Lower lobe of right lung (tissue), 2 donors: ENCODE results near the gene ZNF646. TPM values are rescaled to one million over a fixed set of nuclear protein-coding genes. Genes with fewer than 3 reads are reported as not detected.

Source experiments
- ATAC-seq, 2 donors: fragments of 200-7000 bp; cut with Tn5 transposase; one replicate each; pipeline ENCODE4 v1.9.1; 2020 to 2022; ENCODE audit warnings: mild to moderate bottlenecking in 2 of 2, moderate library complexity in 2 of 2
- DNase-seq: peaks from one replicate; pipeline ENCODE4 v3.0.0-alpha.2; 2020
- H3K27ac ChIP-seq: fragments of 200-600 bp; one replicate; pipeline ENCODE4 v1.8.0; 2022
- H3K27me3 ChIP-seq: fragments of 200-600 bp; one replicate; pipeline ENCODE4 v1.8.0; 2022; ENCODE audit warnings: low read depth
- H3K36me3 ChIP-seq: fragments of 200-600 bp; one replicate; pipeline ENCODE4 v1.8.0; 2022; ENCODE audit warnings: mild to moderate bottlenecking
- H3K4me1 ChIP-seq: fragments of 200-600 bp; one replicate; pipeline ENCODE4 v1.8.0; 2022
- H3K4me3 ChIP-seq: fragments of 200-600 bp; one replicate; pipeline ENCODE4 v1.8.0; 2022; ENCODE audit warnings: mild to moderate bottlenecking
- H3K9me3 ChIP-seq: fragments of 200-600 bp; one replicate; pipeline ENCODE4 v1.8.0; 2022
- CTCF ChIP-seq: fragments of 200-600 bp; IDR thresholded peaks from one replicate; pipeline ENCODE4 v1.8.0; 2022; ENCODE audit warnings: antibody characterized with exemption, mild to moderate bottlenecking
- intact Hi-C: fragments of 100-400 bp; cut with DNase I; formaldehyde crosslinking; loops from one replicate; pipeline ENCODE4 v1.11.0; 2022
- total RNA-seq: library from RNA; stranded (reverse); fragmentation: NEBNext Ultra II Directional; extraction: Animal tissue kit (Norgen Biotek cat#: 25700); gene quantifications from one replicate; pipeline ENCODE4 v1.2.1, GENCODE V29; 2021
- donor health status: DM: no; HTN: yes; CAD: no; lungs with severe emphysema.

The ZNF646 gene
- total RNA-seq, 1 donor from 2014 or later = 23.1 TPM

GRCh38 chr16:31080035-31080629, 5.9 kb downstream of the ZNF646 start:
- intact Hi-C loops = no loop called here
- H3K27me3 ChIP-seq = no peaks in the 10 kb centered on the region
- no peaks in the 10 kb centered on the region for H3K9me3 ChIP-seq
- no peak for TF ChIP-seq CTCF
- peaks cover 87% of the 10 kb centered on the region for H3K36me3 ChIP-seq
- DNase-seq (no peak), ATAC-seq (no peak)
- H3K4me1 ChIP-seq = peaks cover 6% of the 10 kb centered on the region
- no peak overlapping the region for H3K27ac ChIP-seq
- no peak overlapping the region for H3K4me3 ChIP-seq

GRCh38 chr16:31080756-31081419, 6.7 kb downstream of the ZNF646 start:
- Histone ChIP-seq H3K4me3 (no peak overlapping the region), H3K36me3 (peaks cover 91% of the 10 kb centered on the region), H3K27me3 (no peaks in the 10 kb centered on the region), H3K4me1 (no peaks in the 10 kb centered on the region), H3K9me3 (no peaks in the 10 kb centered on the region), H3K27ac (no peak overlapping the region)
- intact Hi-C loops = no loop called here
- TF ChIP-seq CTCF = no peak
- DNase-seq = no peak
- ATAC-seq = no peak

- no peaks in the 10 kb centered on the region for H3K27me3 ChIP-seq
- intact Hi-C loops = no loop called here
- H3K4me1 ChIP-seq = no peaks in the 10 kb centered on the region
- H3K27ac ChIP-seq = no peak overlapping the region
- DNase-seq = no peak
- peaks cover 84% of the 10 kb centered on the region for H3K36me3 ChIP-seq
- no peak overlapping the region for H3K4me3 ChIP-seq
- no peak for ATAC-seq
- no peak for TF ChIP-seq CTCF
- H3K9me3 ChIP-seq = no peaks in the 10 kb centered on the region
Measured at GRCh38 chr16:31081428-31082351, 7.5 kb downstream of the ZNF646 start.

GRCh38 chr16:31082368-31083045, 8.3 kb downstream of the ZNF646 start:
- no peak for ATAC-seq
- peaks cover 81% of the 10 kb centered on the region for H3K36me3 ChIP-seq
- H3K4me1 ChIP-seq = no peaks in the 10 kb centered on the region
- H3K9me3 ChIP-seq = no peaks in the 10 kb centered on the region
- H3K4me3 ChIP-seq = no peak overlapping the region
- no peaks in the 10 kb centered on the region for H3K27me3 ChIP-seq
- intact Hi-C loops = no loop called here
- no peak overlapping the region for H3K27ac ChIP-seq
- no peak for DNase-seq
- no peak for TF ChIP-seq CTCF

- Histone ChIP-seq H3K9me3 (no peaks in the 10 kb centered on the region), H3K36me3 (peaks cover 75% of the 10 kb centered on the region), H3K4me1 (no peaks in the 10 kb centered on the region), H3K4me3 (no peak overlapping the region), H3K27ac (no peak overlapping the region), H3K27me3 (no peaks in the 10 kb centered on the region)
- intact Hi-C loops = no loop called here
- no peak for TF ChIP-seq CTCF
- ATAC-seq = no peak
- no peak for DNase-seq
Measured at GRCh38 chr16:31083081-31083480, 8.9 kb downstream of the ZNF646 start.
